T-cell (primary cell): ENCODE data around the gene TAAR9. TPM values are rescaled to one million over a fixed set of nuclear protein-coding genes. Genes with fewer than 3 reads are reported as not detected.
A peak's percentile ranks its signal among the peaks of the same experiment; 100 is the strongest.

ENCODE experiments used
- ATAC-seq, 4 experiments: fragments of 200-7000 bp in 3 of 4; fragments of 150-1000 bp in 1 of 4; cut with Tn5 transposase; replicated peaks in 1 of 4; 1 replicate in 3 of 4; 2 replicates in 1 of 4; pipeline ENCODE4 v1.10.0; 2021; ENCODE audit warnings: moderate library complexity in 3 of 4, mild to moderate bottlenecking in 2 of 4, moderate number of reproducible peaks in 1 of 4
- CTCF ChIA-PET, 2 donors: fragments of 300-600 bp; sonication (Branson Sonifier 250); formaldehyde crosslinking; loops; one replicate each; lab custom pipeline; 2022; ENCODE audit warnings: antibody characterized with exemption in 2 of 2; lab: Charles Lee
- POLR2A ChIA-PET, 2 donors: fragments of 300-600 bp; sonication (Branson Sonifier 250); formaldehyde crosslinking; loops; one replicate each; lab custom pipeline; 2022; ENCODE audit warnings: antibody characterized with exemption in 2 of 2; lab: Charles Lee
- DNase-seq, 35 experiments: peaks; one replicate each; pipeline versions ENCODE4 v3.0.0 to v3.0.0-alpha.2; 2013 to 2023
- H3K27ac ChIP-seq: one replicate; pipeline ENCODE4 v1.5.1; 2013; ENCODE audit warnings: low read length
- H3K27me3 ChIP-seq, 2 experiments: replicated peaks in 1 of 2; 1 replicate in 1 of 2; 2 replicates in 1 of 2; pipeline versions ENCODE4 v1.6.1 to v1.7.0; 2013; ENCODE audit warnings: low read length in 1 of 2, mixed read lengths in 1 of 2; ENCODE audit not compliant: control insufficient read depth in 2 of 2, insufficient read depth in 2 of 2; ENCODE audit errors: extremely low read depth in 1 of 2
- H3K36me3 ChIP-seq, 2 donors: 1 replicate in 1 of 2; 2 replicates in 1 of 2; pipeline versions ENCODE4 v1.6.1 to v1.7.0; 2013; ENCODE audit warnings: low read length in 1 of 2; ENCODE audit not compliant: control insufficient read depth in 2 of 2, insufficient read depth in 1 of 2; ENCODE audit errors: extremely low read depth in 1 of 2
- H3K4me1 ChIP-seq, 2 experiments: 1 replicate in 1 of 2; 2 replicates in 1 of 2; pipeline versions ENCODE4 v1.6.1 to v1.7.0; 2013; ENCODE audit warnings: low read length in 2 of 2, mixed read lengths in 1 of 2; ENCODE audit not compliant: insufficient read depth in 2 of 2, control insufficient read depth in 1 of 2; ENCODE audit errors: extremely low read depth in 1 of 2
- H3K4me3 ChIP-seq, 2 donors: 1 replicate in 1 of 2; 2 replicates in 1 of 2; pipeline versions ENCODE4 v1.5.1 to v1.7.0; 2013; ENCODE audit warnings: mild to moderate bottlenecking in 2 of 2, low read length in 1 of 2, moderate library complexity in 1 of 2; ENCODE audit not compliant: control insufficient read depth in 1 of 2; ENCODE audit errors: extremely low read depth in 1 of 2
- H3K9me3 ChIP-seq: 2 replicates; pipeline ENCODE4 v1.7.0; 2013
- H3K27ac Mint-ChIP-seq, 2 donors: one replicate each; pipeline ENCODE4 v1.8.0; 2020 to 2021; ENCODE audit warnings: mild to moderate bottlenecking in 2 of 2, mixed read lengths in 2 of 2
- H3K27me3 Mint-ChIP-seq, 2 donors: one replicate each; pipeline ENCODE4 v1.8.0; 2021 to 2022; ENCODE audit warnings: mixed read lengths in 2 of 2
- H3K36me3 Mint-ChIP-seq: one replicate; pipeline ENCODE4 v1.8.0; 2021; ENCODE audit warnings: mixed read lengths
- H3K4me1 Mint-ChIP-seq, 3 donors: one replicate each; pipeline ENCODE4 v1.8.0; 2020 to 2022; ENCODE audit warnings: mixed read lengths in 3 of 3, mild to moderate bottlenecking in 1 of 3
- H3K4me3 Mint-ChIP-seq, 3 donors: one replicate each; pipeline ENCODE4 v1.8.0; 2020 to 2022; ENCODE audit warnings: mild to moderate bottlenecking in 3 of 3, mixed read lengths in 3 of 3, moderate library complexity in 3 of 3
- H3K9me3 Mint-ChIP-seq, 3 donors: one replicate each; pipeline ENCODE4 v1.8.0; 2020 to 2022; ENCODE audit warnings: mixed read lengths in 3 of 3
- WGBS: methylation state at CpG from one replicate; pipeline ENCODE4 v1.1.5; 2013; ENCODE audit warnings: missing lambda C conversion rate; ENCODE audit not compliant: insufficient coverage; 5-methylcytosine and 5-hydroxymethylcytosine counted together
- total RNA-seq, 35 experiments: library from RNA in 6 of 35; stranded (reverse) in 6 of 35; fragments of 120-200 nt in 1 of 35; gene quantifications; one replicate each; pipeline versions ENCODE4 v1.2.1 to v1.2.4 and lab custom pipeline; 2013 to 2026

Gene TAAR9
- total RNA-seq, 5 donors from 2014 or later (not counting 1 experiment from before 2014, with no cell fraction given): not detected

- no peaks in the 10 kb centered on the region for H3K9me3 Mint-ChIP-seq
- DNase-seq: no peak
- no peaks in the 10 kb centered on the region for H3K27me3 Mint-ChIP-seq
- Histone ChIP-seq H3K4me3 (no peak overlapping the region), H3K27me3 (no peaks in the 10 kb centered on the region), H3K9me3 (no peaks in the 10 kb centered on the region), H3K4me1 (no peaks in the 10 kb centered on the region), H3K36me3 (peaks cover 10 to 27% of the 10 kb centered on the region in 2 donors), H3K27ac (no peak overlapping the region)
- 100% methylated on average over 1 of the region's 1 CpG for WGBS
- H3K27ac Mint-ChIP-seq: no peak overlapping the region
- no peak for ATAC-seq
- peaks cover 40% of the 10 kb centered on the region for H3K36me3 Mint-ChIP-seq
- H3K4me3 Mint-ChIP-seq: no peak overlapping the region
- CTCF ChIA-PET: no interaction called here
- peaks cover 50 to 65% (median 59%) of the 10 kb centered on the region in 3 donors for H3K4me1 Mint-ChIP-seq
- POLR2A ChIA-PET: no interaction called here
Measured at GRCh38 chr6:132505158-132505557, 32.9 kb upstream of the TAAR9 start.

GRCh38 chr6:132506461-132506860, 31.6 kb upstream of the TAAR9 start:
- Histone ChIP-seq H3K4me1 (peaks cover 4 to 5% of the 10 kb centered on the region in 2 experiments), H3K9me3 (no peaks in the 10 kb centered on the region), H3K4me3 (no peak overlapping the region), H3K36me3 (peaks cover 5 to 19% of the 10 kb centered on the region in 2 donors), H3K27me3 (no peaks in the 10 kb centered on the region), H3K27ac (no peak overlapping the region)
- no peak for DNase-seq
- Mint-ChIP-seq H3K9me3 (no peaks in the 10 kb centered on the region), H3K27me3 (no peaks in the 10 kb centered on the region), H3K4me3 (no peak overlapping the region), H3K4me1 (peaks cover 59 to 68% (median 64%) of the 10 kb centered on the region in 3 donors), H3K36me3 (peaks cover 32% of the 10 kb centered on the region), H3K27ac (no peak overlapping the region)
- ChIA-PET CTCF (no interaction called here), POLR2A (no interaction called here)
- no CpG with 5 or more reads among the region's 2 CpGs for WGBS
- no peak for ATAC-seq

- Mint-ChIP-seq H3K27me3 (no peaks in the 10 kb centered on the region), H3K36me3 (peaks cover 28% of the 10 kb centered on the region), H3K27ac (peak overlapping the region in 1 of 2 donors; percentile 12), H3K4me1 (peaks cover 62 to 72% (median 70%) of the 10 kb centered on the region in 3 donors), H3K9me3 (no peaks in the 10 kb centered on the region), H3K4me3 (no peak overlapping the region)
- POLR2A ChIA-PET: no interaction called here
- no peak overlapping the region for H3K4me3 ChIP-seq
- H3K9me3 ChIP-seq: no peaks in the 10 kb centered on the region
- ATAC-seq: no peak
- H3K36me3 ChIP-seq: peaks cover 0 to 12% of the 10 kb centered on the region in 2 donors
- no CpG with 5 or more reads among the region's 5 CpGs for WGBS
- no peak overlapping the region for H3K27ac ChIP-seq
- CTCF ChIA-PET: interaction anchor here in 1 of 2 donors (0.5 to 1.0 kb wide), 3 partner anchors 23 to 291 kb away, joined by 3 read pairs; partner anchors contain the start of gene SLC18B1
- no peak for DNase-seq
- no peaks in the 10 kb centered on the region for H3K27me3 ChIP-seq
- peaks cover 4 to 12% of the 10 kb centered on the region in 2 experiments for H3K4me1 ChIP-seq
Measured at GRCh38 chr6:132506869-132507808, 30.9 kb upstream of the TAAR9 start.

GRCh38 chr6:132511210-132511830, 26.8 kb upstream of the TAAR9 start:
- H3K4me1 Mint-ChIP-seq: peaks cover 51 to 58% (median 57%) of the 10 kb centered on the region in 3 donors
- no peak overlapping the region for H3K27ac ChIP-seq
- DNase-seq (no peak), ATAC-seq (no peak)
- peaks cover 4 to 13% of the 10 kb centered on the region in 2 experiments for H3K4me1 ChIP-seq
- H3K4me3 Mint-ChIP-seq: peak overlapping the region; percentile 89 to 97 (median 93)
- no peaks in the 10 kb centered on the region for H3K27me3 Mint-ChIP-seq
- H3K9me3 ChIP-seq: no peaks in the 10 kb centered on the region
- 63% methylated on average over 2 of the region's 4 CpGs for WGBS
- peaks cover 14% of the 10 kb centered on the region for H3K36me3 Mint-ChIP-seq
- ChIA-PET POLR2A (no interaction called here), CTCF (interaction anchor here in 1 of 2 donors (1.9 kb wide), 1 partner anchor 27 kb away, joined by 5 read pairs; no protein-coding TSS in a partner anchor)
- H3K27me3 ChIP-seq: no peaks in the 10 kb centered on the region
- peaks cover 0 to 3% of the 10 kb centered on the region in 2 donors for H3K36me3 ChIP-seq
- H3K9me3 Mint-ChIP-seq: no peaks in the 10 kb centered on the region
- H3K27ac Mint-ChIP-seq: peak overlapping the region in 1 of 2 donors; percentile 2
- H3K4me3 ChIP-seq: no peak overlapping the region

GRCh38 chr6:132511831-132512220, 26.3 kb upstream of the TAAR9 start:
- Mint-ChIP-seq H3K9me3 (no peaks in the 10 kb centered on the region), H3K4me1 (peaks cover 46 to 53% (median 52%) of the 10 kb centered on the region in 3 donors), H3K4me3 (peak overlapping the region; percentile 89 to 97 (median 93)), H3K27ac (no peak overlapping the region), H3K27me3 (no peaks in the 10 kb centered on the region), H3K36me3 (peaks cover 14% of the 10 kb centered on the region)
- H3K27ac ChIP-seq: no peak overlapping the region
- peaks cover 4 to 13% of the 10 kb centered on the region in 2 experiments for H3K4me1 ChIP-seq
- ATAC-seq (no peak), DNase-seq (no peak)
- WGBS: 80% methylated on average over 1 of the region's 2 CpGs
- H3K36me3 ChIP-seq: peaks cover 0 to 3% of the 10 kb centered on the region in 2 donors
- CTCF ChIA-PET: interaction anchor here in 1 of 2 donors (1.7 to 1.9 kb wide), 3 partner anchors 27 to 232 kb away, joined by 5 to 10 read pairs (median 7); no protein-coding TSS in a partner anchor
- no peaks in the 10 kb centered on the region for H3K9me3 ChIP-seq
- POLR2A ChIA-PET: no interaction called here
- H3K27me3 ChIP-seq: no peaks in the 10 kb centered on the region
- no peak overlapping the region for H3K4me3 ChIP-seq

GRCh38 chr6:132512342-132512637, 25.8 kb upstream of the TAAR9 start:
- Mint-ChIP-seq H3K36me3 (peaks cover 14% of the 10 kb centered on the region), H3K9me3 (no peaks in the 10 kb centered on the region), H3K4me3 (peak overlapping the region; percentile 89 to 97 (median 93)), H3K4me1 (peaks cover 42 to 51% (median 50%) of the 10 kb centered on the region in 3 donors), H3K27me3 (no peaks in the 10 kb centered on the region), H3K27ac (peak overlapping the region; percentile 44 to 66)
- ATAC-seq (no peak), DNase-seq (no peak)
- POLR2A ChIA-PET: no interaction called here
- WGBS: 17% methylated on average over 1 of the region's 7 CpGs
- Histone ChIP-seq H3K9me3 (no peaks in the 10 kb centered on the region), H3K27me3 (no peaks in the 10 kb centered on the region), H3K27ac (no peak overlapping the region), H3K36me3 (peaks cover 0 to 3% of the 10 kb centered on the region in 2 donors), H3K4me3 (peak overlapping the region; percentile 76 to 83), H3K4me1 (peaks cover 4 to 13% of the 10 kb centered on the region in 2 experiments)
- CTCF ChIA-PET: interaction anchor here in 1 of 2 donors (0.9 to 1.7 kb wide), 4 partner anchors 10 to 233 kb away, joined by 3 to 10 read pairs (median 5); no protein-coding TSS in a partner anchor
